Activated naive CD8-positive, alpha-beta T cell (primary cell): ENCODE measurements around the gene IRF8.
"Not testable (repeated sequence)": the region's sequence is repeated elsewhere in the genome, so short reads cannot be mapped to it uniquely, and the experiment has no call there.

Experiments
- H3K27ac Mint-ChIP-seq: one replicate; pipeline ENCODE4 v1.8.0; 2021; ENCODE audit warnings: mixed read lengths
- H3K27me3 Mint-ChIP-seq: one replicate; pipeline ENCODE4 v1.8.0; 2021; ENCODE audit warnings: mixed read lengths
- H3K36me3 Mint-ChIP-seq: one replicate; pipeline ENCODE4 v1.8.0; 2021; ENCODE audit warnings: mixed read lengths
- H3K4me1 Mint-ChIP-seq: one replicate; pipeline ENCODE4 v1.8.0; 2021; ENCODE audit warnings: low read depth, mixed read lengths
- H3K4me3 Mint-ChIP-seq: one replicate; pipeline ENCODE4 v1.8.0; 2021; ENCODE audit warnings: mild to moderate bottlenecking, mixed read lengths
- H3K9me3 Mint-ChIP-seq: one replicate; pipeline ENCODE4 v1.8.0; 2021; ENCODE audit warnings: low read depth, mixed read lengths

Gene IRF8

GRCh38 chr16:85941863-85942644 lies 43.1 kb downstream of the IRF8 start:
- Mint-ChIP-seq H3K27ac (peak overlapping the region; percentile 46), H3K4me3 (no peak overlapping the region), H3K9me3 (no peaks in the 10 kb centered on the region), H3K27me3 (no peaks in the 10 kb centered on the region), H3K4me1 (peaks cover 63% of the 10 kb centered on the region), H3K36me3 (peaks cover 3% of the 10 kb centered on the region)

GRCh38 chr16:85942659-85943058 lies 43.7 kb downstream of the IRF8 start:
- H3K9me3 Mint-ChIP-seq, H3K36me3 Mint-ChIP-seq, H3K4me3 Mint-ChIP-seq, H3K27me3 Mint-ChIP-seq: not testable (repeated sequence)
- Mint-ChIP-seq H3K27ac (peak overlapping the region; percentile 46), H3K4me1 (peaks cover 64% of the 10 kb centered on the region)

GRCh38 chr16:85943711-85944110 lies 44.7 kb downstream of the IRF8 start:
- peaks cover 70% of the 10 kb centered on the region for H3K4me1 Mint-ChIP-seq
- H3K4me3 Mint-ChIP-seq, result peak overlapping the region; percentile 2
- H3K27ac Mint-ChIP-seq, result peak overlapping the region; percentile 96
- no peaks in the 10 kb centered on the region for H3K9me3 Mint-ChIP-seq
- no peaks in the 10 kb centered on the region for H3K27me3 Mint-ChIP-seq
- H3K36me3 Mint-ChIP-seq, result peaks cover 2% of the 10 kb centered on the region

- H3K4me1 Mint-ChIP-seq, result peaks cover 75% of the 10 kb centered on the region
Measured at GRCh38 chr16:85944572-85945423, 45.8 kb downstream of the IRF8 start.

DNA sequence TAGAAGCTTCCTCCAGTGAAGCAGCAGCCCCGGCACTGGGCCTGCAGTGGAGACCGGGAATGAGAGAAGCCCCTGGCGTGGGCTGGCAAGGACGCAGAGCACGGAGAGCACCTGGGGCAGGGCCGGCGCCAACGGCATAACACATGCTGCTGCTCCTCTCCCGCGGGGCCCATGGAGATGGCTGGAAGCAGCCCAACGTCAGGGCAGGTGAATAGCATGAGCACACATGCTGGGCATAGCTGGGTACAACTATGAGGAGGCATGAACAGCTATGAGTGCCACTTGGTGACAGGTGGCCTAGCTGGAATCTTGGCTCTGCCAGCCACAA lies 46.4 kb downstream of the IRF8 start:
- Mint-ChIP-seq H3K4me1 (peaks cover 75% of the 10 kb centered on the region), H3K27ac (peak overlapping the region; percentile 96), H3K4me3 (peak overlapping the region; percentile 81), H3K36me3 (peaks cover 2% of the 10 kb centered on the region), H3K27me3 (no peaks in the 10 kb centered on the region), H3K9me3 (no peaks in the 10 kb centered on the region)

More at GRCh38 chr16:85944572-85945423, 45.8 kb downstream of the IRF8 start:
- H3K27ac Mint-ChIP-seq, result peak overlapping the region; percentile 96
- H3K4me3 Mint-ChIP-seq, result peak overlapping the region; percentile 81
- peaks cover 2% of the 10 kb centered on the region for H3K36me3 Mint-ChIP-seq
- H3K27me3 Mint-ChIP-seq, result no peaks in the 10 kb centered on the region
- no peaks in the 10 kb centered on the region for H3K9me3 Mint-ChIP-seq

DNA sequence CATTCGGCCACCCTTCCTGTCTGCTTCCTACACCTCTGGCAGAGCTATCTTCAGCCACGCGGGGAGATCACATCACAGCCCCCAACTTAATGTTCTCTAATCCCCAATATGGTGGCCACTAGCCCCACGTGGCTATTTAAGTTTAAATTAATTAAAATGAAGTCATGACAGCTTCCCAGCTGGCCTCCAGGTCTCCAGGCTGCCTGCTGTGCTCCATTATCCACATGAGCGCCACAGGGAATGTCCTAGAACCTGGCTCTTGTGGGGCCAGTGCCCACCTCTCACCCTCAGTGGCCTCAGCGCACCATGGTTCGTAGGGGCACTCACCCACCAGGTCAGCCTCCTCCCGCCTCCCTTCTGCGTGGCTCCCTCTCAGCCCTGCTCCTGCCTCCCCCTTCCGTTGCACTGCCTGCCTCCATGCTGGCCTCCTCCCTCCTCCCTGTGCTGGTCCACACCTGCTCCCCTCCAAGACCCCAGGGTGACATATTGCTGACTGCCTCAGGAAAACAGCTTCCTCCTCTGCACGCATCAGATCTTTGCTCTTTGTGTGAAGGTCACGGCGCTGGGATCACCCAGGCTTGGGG lies 47.7 kb downstream of the IRF8 start:
- Mint-ChIP-seq H3K4me3 (peak overlapping the region; percentile 78), H3K27ac (peak overlapping the region; percentile 96), H3K36me3 (peaks cover 2% of the 10 kb centered on the region), H3K9me3 (no peaks in the 10 kb centered on the region), H3K4me1 (peaks cover 79% of the 10 kb centered on the region), H3K27me3 (no peaks in the 10 kb centered on the region)

DNA sequence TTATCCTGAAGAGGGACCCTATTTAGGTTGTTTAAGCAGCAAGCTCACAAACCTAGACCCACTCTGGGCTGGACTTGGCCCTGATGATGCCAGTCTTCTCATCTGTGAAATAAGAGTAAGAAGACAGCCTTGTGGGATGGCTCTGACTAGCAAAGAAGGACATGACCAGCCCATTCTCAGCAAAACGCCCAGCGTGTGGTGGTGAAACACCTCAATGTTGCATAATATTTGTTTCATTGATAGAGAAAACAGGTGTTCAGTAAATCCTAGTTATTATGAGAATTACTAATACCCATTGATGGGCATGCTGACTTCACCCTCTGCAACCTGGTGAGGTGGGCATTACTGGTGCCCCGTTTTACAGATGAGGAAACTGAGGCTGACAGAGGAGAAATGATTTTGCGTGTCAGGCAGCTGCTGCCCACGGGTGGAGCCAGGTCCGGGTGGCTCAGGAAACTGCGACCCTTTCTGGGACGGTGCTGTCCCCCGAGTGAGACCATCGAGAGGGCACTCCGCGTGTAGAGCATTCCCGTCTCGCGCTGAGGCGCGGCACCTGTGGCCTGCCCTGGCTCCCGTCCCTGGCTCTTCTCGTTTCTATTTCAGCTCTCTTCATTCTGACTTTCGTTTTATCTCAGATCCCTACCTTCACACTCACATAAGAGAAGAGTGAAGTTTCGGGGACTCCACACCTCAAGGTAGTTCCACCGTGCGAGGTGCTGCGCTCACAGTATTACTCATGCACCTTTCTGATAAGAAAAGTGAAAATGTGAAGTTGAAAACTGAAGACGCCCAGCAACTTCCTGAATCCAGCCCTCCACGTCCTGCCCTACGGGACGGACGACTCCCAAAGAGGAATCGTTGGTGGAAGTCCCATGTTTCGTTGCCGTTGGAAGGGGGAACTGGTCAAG lies 48.5 kb downstream of the IRF8 start:
- H3K27ac Mint-ChIP-seq, result peak overlapping the region; percentile 96
- peaks cover 72% of the 10 kb centered on the region for H3K4me1 Mint-ChIP-seq
- H3K9me3 Mint-ChIP-seq, result no peaks in the 10 kb centered on the region
- peak overlapping the region; percentile 78 for H3K4me3 Mint-ChIP-seq
- peaks cover under 1% of the 10 kb centered on the region for H3K36me3 Mint-ChIP-seq
- no peaks in the 10 kb centered on the region for H3K27me3 Mint-ChIP-seq

- no peaks in the 10 kb centered on the region for H3K9me3 Mint-ChIP-seq
- peaks cover 70% of the 10 kb centered on the region for H3K4me1 Mint-ChIP-seq
- H3K4me3 Mint-ChIP-seq, result peak overlapping the region; percentile 78
- no peaks in the 10 kb centered on the region for H3K36me3 Mint-ChIP-seq
- no peaks in the 10 kb centered on the region for H3K27me3 Mint-ChIP-seq
- H3K27ac Mint-ChIP-seq, result peak overlapping the region; percentile 92
Measured at GRCh38 chr16:85948138-85948509, 49.2 kb downstream of the IRF8 start.

DNA sequence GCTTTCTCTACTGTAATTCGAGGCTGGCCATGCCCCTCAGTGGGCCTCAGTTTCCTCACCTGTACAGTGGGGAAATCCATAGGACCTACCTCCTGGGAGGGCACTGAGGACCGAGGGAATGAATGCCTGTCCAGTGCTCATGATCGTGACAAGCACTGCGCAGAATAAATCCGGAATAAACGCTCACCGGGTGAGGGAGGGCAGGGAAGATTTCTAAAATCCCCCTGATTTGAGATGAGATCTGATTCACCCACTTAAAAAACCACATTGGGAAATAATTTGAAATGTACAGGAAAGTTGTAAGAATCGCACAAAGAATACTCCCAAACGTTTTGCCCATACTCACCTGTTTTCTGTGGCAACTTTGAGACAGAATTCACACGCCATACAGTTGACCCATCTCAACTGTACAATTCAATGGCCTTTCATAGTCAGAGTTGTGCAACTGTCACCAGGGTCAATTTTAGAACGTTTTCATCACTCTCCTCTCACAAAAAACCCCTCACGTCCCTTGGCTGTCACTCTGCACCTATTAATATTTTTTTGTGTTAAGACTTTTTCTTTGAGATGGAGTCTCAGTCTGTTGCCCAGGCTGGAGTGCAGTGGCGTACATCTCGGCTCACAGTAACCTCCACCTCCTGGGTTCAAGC lies 49.8 kb downstream of the IRF8 start:
- H3K27me3 Mint-ChIP-seq, result no peaks in the 10 kb centered on the region
- peaks cover 64% of the 10 kb centered on the region for H3K4me1 Mint-ChIP-seq
- H3K9me3 Mint-ChIP-seq, result no peaks in the 10 kb centered on the region
- H3K36me3 Mint-ChIP-seq, result no peaks in the 10 kb centered on the region
- H3K4me3 Mint-ChIP-seq, result peak overlapping the region; percentile 23
- H3K27ac Mint-ChIP-seq, result peak overlapping the region; percentile 58

GRCh38 chr16:85950136-85950918 lies 51.4 kb downstream of the IRF8 start:
- Mint-ChIP-seq H3K27me3 (no peaks in the 10 kb centered on the region), H3K36me3 (no peaks in the 10 kb centered on the region), H3K4me3 (no peak overlapping the region), H3K27ac (peak overlapping the region; percentile 46), H3K4me1 (peaks cover 48% of the 10 kb centered on the region), H3K9me3 (no peaks in the 10 kb centered on the region)

DNA sequence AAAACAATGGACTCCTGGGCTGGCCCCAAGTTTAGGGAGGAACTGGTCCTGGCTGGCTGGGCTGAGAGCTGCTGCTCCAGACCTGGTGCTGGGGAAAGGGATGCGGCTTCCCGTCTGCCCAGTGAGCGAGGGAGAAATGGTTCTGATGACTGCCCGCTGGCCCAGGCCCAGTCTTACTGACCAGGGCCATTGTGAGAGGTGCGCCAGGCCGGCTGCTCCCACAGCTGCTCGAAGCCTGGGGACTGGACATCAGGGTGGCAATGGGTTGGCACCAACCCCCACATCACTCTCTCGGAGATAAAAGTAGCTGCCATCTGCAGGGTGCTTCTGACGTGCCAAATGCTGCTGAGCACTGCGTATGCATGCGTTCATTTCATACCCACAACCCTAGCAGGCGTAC lies 53.2 kb downstream of the IRF8 start:
- no peaks in the 10 kb centered on the region for H3K9me3 Mint-ChIP-seq
- H3K27me3 Mint-ChIP-seq, result no peaks in the 10 kb centered on the region

DNA sequence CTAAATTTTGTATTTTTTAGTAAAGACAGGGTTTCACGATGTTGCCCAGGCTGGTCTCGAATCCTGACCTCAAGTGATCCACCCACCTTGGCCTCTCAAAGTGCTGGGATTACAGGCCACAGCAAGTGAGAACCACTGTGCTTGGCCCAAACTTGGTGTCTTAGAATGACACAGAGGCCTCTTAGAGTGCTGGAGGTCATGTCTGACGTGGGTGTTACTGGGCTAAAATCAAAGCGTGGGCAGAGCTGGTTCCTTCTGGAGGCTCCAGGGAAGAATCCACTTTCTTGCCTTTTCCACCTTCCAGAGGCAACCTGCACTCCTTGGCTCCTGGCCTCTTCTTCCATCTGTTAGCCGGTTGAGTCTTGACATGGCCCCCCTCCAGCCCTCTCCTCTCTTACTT lies 53.8 kb downstream of the IRF8 start:
- Mint-ChIP-seq H3K27ac (no peak overlapping the region), H3K4me1 (peaks cover 36% of the 10 kb centered on the region), H3K4me3 (no peak overlapping the region), H3K9me3 (no peaks in the 10 kb centered on the region), H3K27me3 (no peaks in the 10 kb centered on the region), H3K36me3 (no peaks in the 10 kb centered on the region)

More for the DNA sequence above, 53.2 kb downstream of the IRF8 start:
- Mint-ChIP-seq H3K4me1 (peaks cover 42% of the 10 kb centered on the region), H3K4me3 (no peak overlapping the region), H3K36me3 (no peaks in the 10 kb centered on the region), H3K27ac (no peak overlapping the region)

- Mint-ChIP-seq H3K9me3 (no peaks in the 10 kb centered on the region), H3K27me3 (no peaks in the 10 kb centered on the region), H3K36me3 (no peaks in the 10 kb centered on the region), H3K4me1 (peaks cover 20% of the 10 kb centered on the region), H3K27ac (no peak overlapping the region), H3K4me3 (no peak overlapping the region)
Measured at GRCh38 chr16:85954927-85955519, 56.1 kb downstream of the IRF8 start.
